Keratinocyte (primary cell): ENCODE data around the gene RBM8A. TPM values are rescaled to one million over a fixed set of nuclear protein-coding genes. Genes with fewer than 3 reads are reported as not detected.

Experiments used
- DNase-seq: peaks from one replicate; pipeline ENCODE4 v3.0.0-alpha.2; 2011; ENCODE audit warnings: low read depth, missing footprints, low spot score
- FAIRE-seq: peaks from 2 replicates; lab custom pipeline; 2011; peaks lifted over from hg19 to GRCh38; lab: Jason Lieb, UNC
- H2AFZ ChIP-seq: 2 replicates; pipeline ENCODE4 v1.6.0; 2012; ENCODE audit warnings: low read length, control low read depth, inconsistent platforms; ENCODE audit not compliant: control insufficient read depth
- H3K27ac ChIP-seq: 2 replicates; pipeline ENCODE4 v1.5.1; 2011; ENCODE audit warnings: low read length; ENCODE audit not compliant: control insufficient read depth, insufficient read depth
- H3K27me3 ChIP-seq: 3 replicates; pipeline ENCODE4 v1.6.0; 2011; ENCODE audit warnings: low read length; ENCODE audit not compliant: control insufficient read depth, insufficient read depth; ENCODE audit errors: extremely low read depth
- H3K36me3 ChIP-seq, 2 experiments: 2 replicates in 1 of 2; 3 replicates in 1 of 2; pipeline ENCODE4 v1.5.1; 2011; ENCODE audit warnings: low read length in 2 of 2, mild to moderate bottlenecking in 1 of 2; ENCODE audit not compliant: control insufficient read depth in 2 of 2, insufficient read depth in 2 of 2; ENCODE audit errors: extremely low read depth in 1 of 2
- H3K4me1 ChIP-seq: 3 replicates; pipeline ENCODE4 v1.5.1; 2011; ENCODE audit warnings: low read length; ENCODE audit not compliant: control insufficient read depth, insufficient read depth; ENCODE audit errors: extremely low read depth
- H3K4me2 ChIP-seq: 3 replicates; pipeline ENCODE4 v1.6.0; 2011; ENCODE audit warnings: low read depth, low read length; ENCODE audit not compliant: control insufficient read depth, insufficient read depth; ENCODE audit errors: extremely low read depth
- H3K4me3 ChIP-seq, 3 experiments: fragments of 200-600 bp in 1 of 3; sonication (generic) in 1 of 3; 2 replicates in 2 of 3; 3 replicates in 1 of 3; pipeline ENCODE4 v1.5.1; 2011 to 2016; ENCODE audit warnings: low read length in 3 of 3, mild to moderate bottlenecking in 3 of 3, control low read depth in 2 of 3, inconsistent platforms in 1 of 3, low read depth in 1 of 3, mixed read lengths in 1 of 3, mixed run types in 1 of 3, moderate library complexity in 1 of 3; ENCODE audit not compliant: control insufficient read depth in 2 of 3, insufficient read depth in 2 of 3; ENCODE audit errors: extremely low read depth in 1 of 3
- H3K79me2 ChIP-seq: 2 replicates; pipeline ENCODE4 v1.6.0; 2012; ENCODE audit warnings: low read length; ENCODE audit not compliant: control insufficient read depth, insufficient read depth
- H3K9ac ChIP-seq: 3 replicates; pipeline ENCODE4 v1.6.0; 2011; ENCODE audit warnings: low read length; ENCODE audit not compliant: control insufficient read depth, insufficient read depth; ENCODE audit errors: extremely low read depth
- H3K9me1 ChIP-seq: 3 replicates; pipeline ENCODE4 v1.6.0; 2011; ENCODE audit warnings: low read length; ENCODE audit not compliant: control insufficient read depth, insufficient read depth; ENCODE audit errors: extremely low read depth
- H3K9me3 ChIP-seq: 2 replicates; pipeline ENCODE4 v1.5.1; 2012; ENCODE audit warnings: low read depth, low read length; ENCODE audit not compliant: control insufficient read depth
- H4K20me1 ChIP-seq: 3 replicates; pipeline ENCODE4 v1.6.0; 2011; ENCODE audit warnings: low read length; ENCODE audit not compliant: control insufficient read depth, insufficient read depth; ENCODE audit errors: extremely low read depth
- EZH2 ChIP-seq: IDR thresholded peaks from one replicate; pipeline ENCODE4 v1.6.1; 2012; ENCODE audit warnings: inconsistent platforms, mild to moderate bottlenecking, low read length, moderate library complexity
- dilution Hi-C: fragments of 300-500 bp; cut with MboI; formaldehyde crosslinking; loops from one replicate; pipeline ENCODE4 v1.7.0; 2020; ENCODE audit warnings: low sequenced_read_pairs; ENCODE audit not compliant: extremely low pct_ligation_motif_present
- polyA plus RNA-seq, 5 experiments: library from polyadenylated mRNA; depleted of rRNA in 3 of 5; stranded (reverse) in 3 of 5; stranded (forward) in 1 of 5; unstranded in 1 of 5; fragments of >200 nt; gene quantifications; 1 replicate in 1 of 5; 2 replicates in 3 of 5; 3 replicates in 1 of 5; pipeline versions ENCODE4 v1.2.1 to v1.2.3, GENCODE V29; 2011 to 2012; ENCODE audit warnings: missing spikeins in 2 of 5, low read depth in 1 of 5, low replicate concordance in 1 of 5
- TF ChIP-seq, protein P1 (sequence below), 3 experiments: IDR thresholded peaks in 1 of 3; conservative IDR thresholded peaks in 1 of 3; optimal IDR thresholded peaks in 1 of 3; 2 replicates in 2 of 3; 3 replicates in 1 of 3; pipeline versions ENCODE3 to v1.5.1; 2011; ENCODE audit warnings: low read length in 3 of 3, mild to moderate bottlenecking in 3 of 3, moderate library complexity in 2 of 3, control low read depth in 1 of 3, inconsistent platforms in 1 of 3; ENCODE audit not compliant: insufficient read depth in 2 of 3; ENCODE audit errors: extremely low read depth in 1 of 3

Gene RBM8A
- polyA plus RNA-seq, 1 donor (not counting 4 experiments of a cell fraction or from before 2014, with no cell fraction given): 209 TPM

DNA sequence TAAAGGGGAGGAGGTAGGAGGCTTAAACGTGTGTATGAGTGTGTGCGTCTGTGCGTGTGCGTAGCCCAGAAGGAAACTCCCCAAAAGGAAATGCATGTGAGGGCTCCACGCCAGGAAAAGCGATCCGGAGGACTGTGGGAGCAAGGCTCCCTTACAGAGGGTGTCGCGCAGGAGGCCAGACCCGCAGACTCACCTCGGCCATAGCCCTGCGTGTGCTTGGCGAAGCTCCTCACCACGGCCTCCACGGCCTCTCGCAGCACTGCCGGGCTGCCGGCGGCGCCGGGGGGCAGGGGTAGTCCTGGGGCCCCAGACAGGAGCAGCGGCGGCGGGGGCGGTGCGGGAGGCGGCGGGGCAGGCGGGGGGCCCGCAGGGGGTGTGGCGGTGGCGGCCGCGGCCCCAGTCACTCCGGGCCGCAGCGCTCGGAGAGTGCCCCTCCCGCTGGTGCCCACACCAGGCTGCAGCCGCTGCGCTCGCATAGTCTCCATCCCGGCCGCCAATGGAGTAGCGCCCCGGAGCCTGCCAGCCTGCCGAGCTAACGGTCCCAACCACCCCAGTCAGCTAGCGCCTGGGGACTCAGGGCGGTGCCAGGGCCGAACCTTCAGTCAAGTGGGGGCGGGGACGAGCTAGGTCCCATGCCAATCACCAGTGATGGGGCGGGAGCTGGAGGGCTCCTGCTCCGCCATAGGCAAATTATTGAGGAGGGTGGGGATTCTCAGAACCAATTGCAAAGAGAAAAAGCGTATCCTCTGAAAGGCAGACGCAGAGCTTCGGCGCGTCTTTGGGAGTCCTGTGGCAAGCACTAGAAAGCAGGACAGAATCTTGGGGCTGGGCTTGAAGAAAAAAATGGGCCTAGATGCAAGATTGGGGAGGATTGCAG, 30.4 kb upstream of the RBM8A start, which contains the start of gene LIX1L:
TSS of gene LIX1L (minus strand) at position 575 of the 877 bp plus-strand sequence. CDS start at position 485, 90 bp downstream.
- H3K4me3 ChIP-seq: peak within 1 kb of the TSS; percentile 66 to 82 (median 74)
- dilution Hi-C loops: no loop called here
- H3K4me1 ChIP-seq: peaks cover 39% of the 10 kb centered on the region
- peak within 1 kb of the TSS; percentile 80 for H3K9ac ChIP-seq
- TF ChIP-seq, protein P1, sequence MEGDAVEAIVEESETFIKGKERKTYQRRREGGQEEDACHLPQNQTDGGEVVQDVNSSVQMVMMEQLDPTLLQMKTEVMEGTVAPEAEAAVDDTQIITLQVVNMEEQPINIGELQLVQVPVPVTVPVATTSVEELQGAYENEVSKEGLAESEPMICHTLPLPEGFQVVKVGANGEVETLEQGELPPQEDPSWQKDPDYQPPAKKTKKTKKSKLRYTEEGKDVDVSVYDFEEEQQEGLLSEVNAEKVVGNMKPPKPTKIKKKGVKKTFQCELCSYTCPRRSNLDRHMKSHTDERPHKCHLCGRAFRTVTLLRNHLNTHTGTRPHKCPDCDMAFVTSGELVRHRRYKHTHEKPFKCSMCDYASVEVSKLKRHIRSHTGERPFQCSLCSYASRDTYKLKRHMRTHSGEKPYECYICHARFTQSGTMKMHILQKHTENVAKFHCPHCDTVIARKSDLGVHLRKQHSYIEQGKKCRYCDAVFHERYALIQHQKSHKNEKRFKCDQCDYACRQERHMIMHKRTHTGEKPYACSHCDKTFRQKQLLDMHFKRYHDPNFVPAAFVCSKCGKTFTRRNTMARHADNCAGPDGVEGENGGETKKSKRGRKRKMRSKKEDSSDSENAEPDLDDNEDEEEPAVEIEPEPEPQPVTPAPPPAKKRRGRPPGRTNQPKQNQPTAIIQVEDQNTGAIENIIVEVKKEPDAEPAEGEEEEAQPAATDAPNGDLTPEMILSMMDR (optimal IDR thresholded peaks at IDR 0.05 in 1 of 3, IDR thresholded peaks at IDR 0.05 in 1 of 3, conservative IDR thresholded peaks at IDR 0.05 in 1 of 3; ENCODE audit: extremely low read depth in 1 of 3, insufficient read depth in 2 of 3, low read length in 3 of 3): no peak
- no peak for TF ChIP-seq EZH2
- H4K20me1 ChIP-seq: no peaks in the 10 kb centered on the region
- peak within 1 kb of the TSS; percentile 88 for H2AFZ ChIP-seq
- peak within 1 kb of the TSS; percentile 98 for H3K4me2 ChIP-seq
- DNase-seq (peak; percentile 72), FAIRE-seq (peak; percentile 17)
- H3K27me3 ChIP-seq: peaks cover 2% of the 10 kb centered on the region
- no peaks in the 10 kb centered on the region for H3K9me1 ChIP-seq
- H3K9me3 ChIP-seq: no peaks in the 10 kb centered on the region
- H3K27ac ChIP-seq: peak within 1 kb of the TSS; percentile 45
- peaks cover 12% of the 10 kb centered on the region for H3K79me2 ChIP-seq
- H3K36me3 ChIP-seq: no peaks in the 10 kb centered on the region

DNA sequence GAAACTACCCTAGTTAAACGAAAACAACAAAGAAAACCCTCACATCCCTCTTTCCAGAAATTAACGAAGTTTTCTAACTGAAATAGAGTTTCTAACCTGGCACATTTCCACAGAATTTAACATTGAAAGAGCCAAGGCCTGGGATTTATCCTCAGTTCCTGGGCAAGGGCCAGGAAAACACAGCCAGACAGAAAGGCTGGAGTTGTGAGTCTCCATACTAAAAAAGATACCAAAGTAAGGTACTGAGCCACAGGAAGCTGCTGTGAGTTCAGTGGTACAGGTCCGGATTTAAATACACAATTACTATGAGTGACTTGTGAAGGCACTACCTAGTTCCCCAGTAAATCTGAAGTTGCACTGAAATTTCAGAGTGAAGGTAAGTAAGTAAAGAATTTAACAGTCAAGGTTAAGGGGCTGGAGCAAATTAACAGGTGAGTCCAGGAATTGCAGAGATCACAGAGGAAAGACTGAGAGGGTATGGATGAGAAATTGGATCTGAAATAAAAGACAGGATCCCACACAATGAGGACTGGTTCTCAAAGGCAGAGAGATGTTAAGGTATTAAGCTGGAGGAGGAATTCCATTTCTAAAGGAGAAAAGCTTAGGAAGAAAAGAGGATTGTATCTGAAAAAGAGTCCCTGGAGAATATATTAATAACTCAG, 29.6 kb upstream of the RBM8A start:
- TF ChIP-seq, protein P1 (optimal IDR thresholded peaks at IDR 0.05 in 1 of 3, IDR thresholded peaks at IDR 0.05 in 1 of 3, conservative IDR thresholded peaks at IDR 0.05 in 1 of 3; ENCODE audit: extremely low read depth in 1 of 3, insufficient read depth in 2 of 3, low read length in 3 of 3): no peak
- TF ChIP-seq EZH2: no peak
- FAIRE-seq (no peak), DNase-seq (no peak)
- H3K9me1 ChIP-seq: no peaks in the 10 kb centered on the region
- H2AFZ ChIP-seq: peak overlapping the region; percentile 88
- H3K9me3 ChIP-seq: no peaks in the 10 kb centered on the region
- peaks cover 2% of the 10 kb centered on the region for H3K27me3 ChIP-seq
- H3K4me1 ChIP-seq: peaks cover 34% of the 10 kb centered on the region
- H4K20me1 ChIP-seq: no peaks in the 10 kb centered on the region
- dilution Hi-C loops: no loop called here
- H3K9ac ChIP-seq: peak overlapping the region; percentile 80
- peak overlapping the region; percentile 66 to 82 (median 74) for H3K4me3 ChIP-seq
- H3K79me2 ChIP-seq: peaks cover 12% of the 10 kb centered on the region
- peak overlapping the region; percentile 45 for H3K27ac ChIP-seq
- peak overlapping the region; percentile 98 for H3K4me2 ChIP-seq
- H3K36me3 ChIP-seq: no peaks in the 10 kb centered on the region
